Osteoblast (primary cell): Measurements from ENCODE around the gene IL3. TPM values are rescaled to one million over a fixed set of nuclear protein-coding genes. Genes with fewer than 3 reads are reported as not detected.
A peak's percentile ranks its signal among the peaks of the same experiment; 100 is the strongest.

Experiments used
- DNase-seq: peaks from one replicate; pipeline ENCODE4 v3.0.0; 2011; ENCODE audit warnings: low spot score, mixed read lengths; ENCODE audit not compliant: insufficient read length; ENCODE audit errors: missing footprints
- H2AFZ ChIP-seq: 2 replicates; pipeline ENCODE4 v1.6.0; 2011; ENCODE audit warnings: mild to moderate bottlenecking, low read length
- H3K27ac ChIP-seq: 2 replicates; pipeline ENCODE4 v1.5.1; 2011; ENCODE audit warnings: mild to moderate bottlenecking, low read depth, low read length, moderate library complexity
- H3K27me3 ChIP-seq: 2 replicates; pipeline ENCODE4 v1.6.0; 2012; ENCODE audit warnings: mild to moderate bottlenecking, control low read depth, inconsistent platforms, low read length, moderate library complexity; ENCODE audit not compliant: insufficient read depth
- H3K36me3 ChIP-seq: 2 replicates; pipeline ENCODE4 v1.5.1; 2011; ENCODE audit warnings: mild to moderate bottlenecking, low read length, control low read depth, moderate library complexity; ENCODE audit not compliant: insufficient read depth
- H3K4me1 ChIP-seq: 2 replicates; pipeline ENCODE4 v1.5.1; 2011; ENCODE audit warnings: mild to moderate bottlenecking, low read length, control low read depth, moderate library complexity; ENCODE audit not compliant: insufficient read depth
- H3K4me2 ChIP-seq: 2 replicates; pipeline ENCODE4 v1.6.0; 2011; ENCODE audit warnings: mild to moderate bottlenecking, low read length; ENCODE audit not compliant: insufficient read depth
- H3K4me3 ChIP-seq: fragments of 200-600 bp; sonication (generic); 3 replicates; pipeline ENCODE4 v1.5.1; 2012; ENCODE audit warnings: mild to moderate bottlenecking, low read length, inconsistent platforms; ENCODE audit not compliant: insufficient read depth
- H3K79me2 ChIP-seq: 2 replicates; pipeline ENCODE4 v1.6.0; 2012; ENCODE audit warnings: mild to moderate bottlenecking, low read length, control low read depth, inconsistent platforms; ENCODE audit not compliant: insufficient read depth
- H3K9me3 ChIP-seq: 2 replicates; pipeline ENCODE4 v1.5.1; 2011; ENCODE audit warnings: low read depth, low read length, control low read depth
- H4K20me1 ChIP-seq: 2 replicates; pipeline ENCODE4 v1.6.0; 2012; ENCODE audit warnings: mild to moderate bottlenecking, low read length, control low read depth; ENCODE audit not compliant: insufficient read depth
- total RNA-seq: library from RNA; depleted of rRNA; stranded (reverse); fragments of >200 nt; gene quantifications from 2 replicates; pipeline ENCODE4 v1.2.3, GENCODE V29; 2012
- TF ChIP-seq, protein P1 (sequence below): IDR thresholded peaks from 2 replicates; pipeline ENCODE4 v1.5.1; 2011; ENCODE audit warnings: mild to moderate bottlenecking, low read depth, low read length, moderate library complexity; ENCODE audit errors: extremely low read depth

IL3 gene
- total RNA-seq, 1 donor, result not detected

DNA sequence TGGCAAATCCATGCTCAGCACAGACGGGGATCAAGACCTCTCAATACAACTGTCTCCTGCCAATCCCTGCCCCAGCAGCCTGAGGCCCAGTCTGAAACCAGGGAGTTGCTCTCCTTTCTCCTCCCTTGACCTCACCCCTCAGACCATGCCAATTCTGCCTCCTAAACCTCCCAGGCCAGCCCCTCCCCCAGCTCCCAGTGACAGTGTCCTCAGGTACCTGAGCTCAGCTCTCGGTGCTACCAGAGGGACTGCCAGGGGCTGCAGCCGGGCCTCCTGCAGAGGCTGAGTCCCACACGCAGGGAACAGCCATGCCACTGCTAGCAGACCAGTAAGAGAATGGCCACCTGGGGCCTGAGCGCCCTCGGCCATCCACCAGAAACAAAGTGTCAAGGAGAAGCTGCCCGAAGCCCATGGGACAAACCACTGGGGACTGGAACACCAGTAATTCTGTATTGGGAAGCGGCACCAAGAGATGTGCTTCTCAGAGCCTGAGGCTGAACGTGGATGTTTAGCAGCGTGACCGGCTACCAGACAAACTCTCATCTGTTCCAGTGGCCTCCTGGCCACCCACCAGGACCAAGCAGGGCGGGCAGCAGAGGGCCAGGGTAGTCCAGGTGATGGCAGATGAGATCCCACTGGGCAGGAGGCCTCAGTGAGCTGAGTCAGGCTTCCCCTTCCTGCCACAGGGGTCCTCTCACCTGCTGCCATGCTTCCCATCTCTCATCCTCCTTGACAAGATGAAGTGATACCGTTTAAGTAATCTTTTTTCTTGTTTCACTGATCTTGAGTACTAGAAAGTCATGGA is 557 bp upstream of the IL3 start:
- peaks cover 9% of the 10 kb centered on the region for H3K27me3 ChIP-seq
- no peak overlapping the region for H2AFZ ChIP-seq
- TF ChIP-seq, protein P1, sequence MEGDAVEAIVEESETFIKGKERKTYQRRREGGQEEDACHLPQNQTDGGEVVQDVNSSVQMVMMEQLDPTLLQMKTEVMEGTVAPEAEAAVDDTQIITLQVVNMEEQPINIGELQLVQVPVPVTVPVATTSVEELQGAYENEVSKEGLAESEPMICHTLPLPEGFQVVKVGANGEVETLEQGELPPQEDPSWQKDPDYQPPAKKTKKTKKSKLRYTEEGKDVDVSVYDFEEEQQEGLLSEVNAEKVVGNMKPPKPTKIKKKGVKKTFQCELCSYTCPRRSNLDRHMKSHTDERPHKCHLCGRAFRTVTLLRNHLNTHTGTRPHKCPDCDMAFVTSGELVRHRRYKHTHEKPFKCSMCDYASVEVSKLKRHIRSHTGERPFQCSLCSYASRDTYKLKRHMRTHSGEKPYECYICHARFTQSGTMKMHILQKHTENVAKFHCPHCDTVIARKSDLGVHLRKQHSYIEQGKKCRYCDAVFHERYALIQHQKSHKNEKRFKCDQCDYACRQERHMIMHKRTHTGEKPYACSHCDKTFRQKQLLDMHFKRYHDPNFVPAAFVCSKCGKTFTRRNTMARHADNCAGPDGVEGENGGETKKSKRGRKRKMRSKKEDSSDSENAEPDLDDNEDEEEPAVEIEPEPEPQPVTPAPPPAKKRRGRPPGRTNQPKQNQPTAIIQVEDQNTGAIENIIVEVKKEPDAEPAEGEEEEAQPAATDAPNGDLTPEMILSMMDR, result no peak
- H3K4me3 ChIP-seq, result no peak overlapping the region
- H4K20me1 ChIP-seq, result peaks cover under 1% of the 10 kb centered on the region
- H3K27ac ChIP-seq, result no peak overlapping the region
- H3K4me2 ChIP-seq, result no peak overlapping the region
- no peaks in the 10 kb centered on the region for H3K4me1 ChIP-seq
- H3K79me2 ChIP-seq, result no peaks in the 10 kb centered on the region
- H3K36me3 ChIP-seq, result no peaks in the 10 kb centered on the region
- no peaks in the 10 kb centered on the region for H3K9me3 ChIP-seq
- DNase-seq, result peak; percentile 83

DNA sequence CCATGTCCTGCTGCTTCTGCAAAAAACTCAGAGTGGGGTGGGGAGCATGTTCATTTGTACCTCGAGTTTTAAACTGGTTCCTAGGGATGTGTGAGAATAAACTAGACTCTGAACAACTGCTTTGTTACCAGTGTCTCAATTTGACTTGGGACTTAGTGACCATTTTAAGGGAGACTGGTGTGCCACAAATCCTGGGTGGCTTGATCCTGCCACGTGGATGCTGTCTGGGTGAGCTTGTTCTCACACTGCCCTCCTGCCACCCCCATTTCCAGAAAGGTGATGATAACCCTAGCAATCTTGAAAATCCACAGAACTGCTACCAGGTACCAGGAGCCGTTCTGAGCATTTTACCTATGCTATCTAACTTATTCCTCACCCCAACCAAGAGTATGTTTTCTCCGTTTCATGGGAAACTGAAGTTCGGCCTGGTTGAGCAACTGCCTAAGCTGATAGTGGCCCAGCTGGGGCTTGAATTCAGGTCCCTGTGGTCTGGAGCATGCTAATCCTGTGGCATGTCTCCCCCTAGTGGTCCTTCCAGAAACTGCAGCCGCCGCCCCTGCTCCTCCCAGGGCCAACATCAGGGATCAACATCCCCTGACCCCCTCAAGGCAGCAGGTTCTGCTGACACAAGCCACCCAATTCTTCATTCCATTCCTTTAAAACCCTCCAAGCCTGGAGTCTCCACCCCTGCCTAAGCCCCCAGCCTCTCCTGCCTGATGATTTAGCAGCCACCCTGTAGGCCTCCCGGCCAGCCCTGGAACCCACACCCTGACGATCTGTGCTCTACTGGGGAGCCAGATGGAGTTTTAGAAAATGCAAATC is 2.8 kb downstream of the IL3 start:
- peaks cover 3% of the 10 kb centered on the region for H4K20me1 ChIP-seq
- DNase-seq, result peak; percentile 97
- no peaks in the 10 kb centered on the region for H3K79me2 ChIP-seq
- H3K36me3 ChIP-seq, result no peaks in the 10 kb centered on the region
- no peak overlapping the region for H3K4me3 ChIP-seq
- H3K4me1 ChIP-seq, result no peaks in the 10 kb centered on the region
- H3K4me2 ChIP-seq, result no peak overlapping the region
- H3K9me3 ChIP-seq, result no peaks in the 10 kb centered on the region
- TF ChIP-seq, protein P1, result peak; percentile 98
- H3K27me3 ChIP-seq, result peaks cover 2% of the 10 kb centered on the region
- H2AFZ ChIP-seq, result peak overlapping the region; percentile 46
- H3K27ac ChIP-seq, result no peak overlapping the region

DNA sequence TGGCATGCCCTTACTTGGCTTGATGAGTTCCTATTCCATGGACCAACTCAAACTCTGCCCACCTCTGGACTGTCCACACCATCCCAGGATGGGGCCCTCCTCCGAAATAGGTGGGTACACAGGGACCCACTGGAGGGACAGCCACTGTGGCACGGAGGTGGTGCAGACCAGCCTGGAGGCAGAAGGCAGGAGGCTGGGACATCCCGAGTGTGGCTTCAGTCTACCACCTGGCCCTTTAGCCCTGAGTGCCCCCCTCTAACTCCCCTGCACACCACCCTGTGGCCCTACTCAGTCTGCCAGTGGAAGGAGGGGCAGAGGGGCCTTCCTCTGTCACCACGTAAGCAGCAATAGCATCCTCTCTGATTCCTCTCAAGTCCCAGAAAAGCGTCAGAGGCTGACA is 3.7 kb downstream of the IL3 start:
- Histone ChIP-seq H4K20me1 (peaks cover 3% of the 10 kb centered on the region), H3K4me2 (no peak overlapping the region), H2AFZ (no peak overlapping the region), H3K4me3 (no peak overlapping the region), H3K27ac (no peak overlapping the region), H3K9me3 (no peaks in the 10 kb centered on the region), H3K27me3 (no peaks in the 10 kb centered on the region), H3K36me3 (no peaks in the 10 kb centered on the region), H3K4me1 (no peaks in the 10 kb centered on the region), H3K79me2 (no peaks in the 10 kb centered on the region)
- TF ChIP-seq, protein P1, result no peak
- DNase-seq, result peak; percentile 44
